Activated CD4-positive, alpha-beta T cell treated with anti-CD3 and anti-CD28 coated beads for 4 hours (primary cell): ENCODE measurements around the gene ENTHD1.

Experiments
- DNase-seq, 2 donors: peaks; one replicate each; pipeline ENCODE4 v3.0.0-alpha.2; 2020

Gene ENTHD1

GRCh38 chr22:39710380-39711150 is 183.0 kb downstream of the ENTHD1 start:
- no peak for DNase-seq

DNA sequence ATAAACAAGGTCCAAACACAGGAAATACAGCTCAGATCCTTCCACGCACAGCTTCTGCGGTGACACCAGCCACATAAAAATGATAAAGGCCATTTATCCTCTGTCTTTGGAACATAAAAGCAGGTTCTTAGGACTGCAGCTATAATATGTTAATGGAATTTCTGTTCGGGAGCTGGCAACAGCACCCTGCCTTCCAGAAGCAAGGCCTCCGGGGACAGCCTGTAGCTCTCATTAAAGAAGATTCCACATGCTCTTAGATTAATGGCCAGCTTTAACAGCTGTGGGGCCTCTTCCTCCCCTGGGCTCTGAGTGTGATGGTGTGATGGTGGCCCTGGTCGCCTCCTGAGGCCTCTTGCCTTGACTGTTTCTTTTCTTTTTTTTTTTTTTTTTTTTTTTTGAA is 185.7 kb downstream of the ENTHD1 start:
- no peak for DNase-seq

GRCh38 chr22:39707351-39707750 is 186.2 kb downstream of the ENTHD1 start:
- DNase-seq, result no peak

GRCh38 chr22:39706376-39707140 is 187.0 kb downstream of the ENTHD1 start:
- DNase-seq, result no peak

GRCh38 chr22:39705386-39705785 is 188.2 kb downstream of the ENTHD1 start:
- DNase-seq, result no peak

- no peak for DNase-seq
These were observed 189.5 kb downstream of the ENTHD1 start for GRCh38 chr22:39703928-39704639.

GRCh38 chr22:39703091-39703490 is 190.5 kb downstream of the ENTHD1 start:
- no peak for DNase-seq

GRCh38 chr22:39700565-39700964 is 193.0 kb downstream of the ENTHD1 start:
- DNase-seq, result no peak

GRCh38 chr22:39699631-39700360 is 193.8 kb downstream of the ENTHD1 start:
- DNase-seq, result no peak

- no peak for DNase-seq
These were observed 195.7 kb downstream of the ENTHD1 start for GRCh38 chr22:39697790-39698430.

GRCh38 chr22:39693943-39694500 is 199.5 kb downstream of the ENTHD1 start:
- DNase-seq, result no peak
